GM12872 (cell line): ENCODE measurements around the gene LSR.

Experiments
- CTCF ChIP-seq: IDR thresholded peaks from 3 replicates; pipeline ENCODE4 v1.5.1; 2011; ENCODE audit warnings: low read depth, mild to moderate bottlenecking, low read length, moderate library complexity; ENCODE audit not compliant: insufficient read depth

LSR gene

GRCh38 chr19:35270381-35270811 lies 21.6 kb downstream of the LSR start:
- TF ChIP-seq CTCF, result no peak

GRCh38 chr19:35271546-35271945 lies 22.7 kb downstream of the LSR start:
- no peak for TF ChIP-seq CTCF

GRCh38 chr19:35272122-35272719 lies 23.4 kb downstream of the LSR start:
- no peak for TF ChIP-seq CTCF

GRCh38 chr19:35272954-35273649 lies 24.3 kb downstream of the LSR start:
- no peak for TF ChIP-seq CTCF

- TF ChIP-seq CTCF, result no peak
Measured at GRCh38 chr19:35273686-35274259, 25.0 kb downstream of the LSR start.

GRCh38 chr19:35274323-35274722 lies 25.5 kb downstream of the LSR start:
- no peak for TF ChIP-seq CTCF

GRCh38 chr19:35276706-35277281 lies 28.0 kb downstream of the LSR start:
- TF ChIP-seq CTCF, result no peak
